IgD-negative memory B cell (primary cell): ENCODE data around the gene STARD8. TPM values are rescaled to one million over a fixed set of nuclear protein-coding genes. Genes with fewer than 3 reads are reported as not detected.
"Not testable (repeated sequence)": the region's sequence is repeated elsewhere in the genome, so short reads cannot be mapped to it uniquely, and the experiment has no call there.

ENCODE experiments used
- H3K27ac Mint-ChIP-seq, 3 donors: one replicate each; pipeline ENCODE4 v1.8.0; 2020 to 2022; ENCODE audit warnings: mild to moderate bottlenecking in 3 of 3, mixed read lengths in 3 of 3, moderate library complexity in 1 of 3
- H3K27me3 Mint-ChIP-seq: one replicate; pipeline ENCODE4 v1.8.0; 2021; ENCODE audit warnings: mixed read lengths
- H3K36me3 Mint-ChIP-seq: one replicate; pipeline ENCODE4 v1.8.0; 2020; ENCODE audit warnings: mild to moderate bottlenecking, mixed read lengths
- H3K4me1 Mint-ChIP-seq, 3 donors: one replicate each; pipeline ENCODE4 v1.8.0; 2020 to 2022; ENCODE audit warnings: mixed read lengths in 3 of 3, mild to moderate bottlenecking in 1 of 3
- H3K4me3 Mint-ChIP-seq, 4 donors: one replicate each; pipeline ENCODE4 v1.8.0; 2020 to 2022; ENCODE audit warnings: mild to moderate bottlenecking in 4 of 4, mixed read lengths in 4 of 4, moderate library complexity in 3 of 4
- H3K9me3 Mint-ChIP-seq, 3 donors: one replicate each; pipeline ENCODE4 v1.8.0; 2020 to 2021; ENCODE audit warnings: mixed read lengths in 3 of 3, mild to moderate bottlenecking in 1 of 3
- polyA plus RNA-seq: library from polyadenylated mRNA; unstranded; fragments of 300-500 nt; fragmentation: Illumina TruSeq; gene quantifications from one replicate; pipeline ENCODE4 v1.2.3, GENCODE V29; 2021

Gene STARD8
- polyA plus RNA-seq, 1 donor from 2014 or later = 0.16 TPM

- Mint-ChIP-seq H3K9me3 (no peaks in the 10 kb centered on the region), H3K27ac (no peak overlapping the region)
Measured at GRCh38 chrX:68725756-68726365, 78.4 kb downstream of the STARD8 start.

GRCh38 chrX:68726366-68726765 is 78.9 kb downstream of the STARD8 start:
- no peaks in the 10 kb centered on the region for H3K9me3 Mint-ChIP-seq
- no peak overlapping the region for H3K4me3 Mint-ChIP-seq
- no peaks in the 10 kb centered on the region for H3K36me3 Mint-ChIP-seq
- peaks cover 21% of the 10 kb centered on the region for H3K27me3 Mint-ChIP-seq
- H3K4me1 Mint-ChIP-seq = peaks cover 0 to 2% (median 0%) of the 10 kb centered on the region in 3 donors
- no peak overlapping the region for H3K27ac Mint-ChIP-seq

More at GRCh38 chrX:68725756-68726365, 78.4 kb downstream of the STARD8 start:
- H3K4me3 Mint-ChIP-seq = no peak overlapping the region
- H3K27me3 Mint-ChIP-seq = peaks cover 18% of the 10 kb centered on the region
- no peaks in the 10 kb centered on the region for H3K36me3 Mint-ChIP-seq
- peaks cover 0 to 2% (median 0%) of the 10 kb centered on the region in 3 donors for H3K4me1 Mint-ChIP-seq

- peaks cover 26% of the 10 kb centered on the region for H3K27me3 Mint-ChIP-seq
- no peaks in the 10 kb centered on the region for H3K36me3 Mint-ChIP-seq
- H3K27ac Mint-ChIP-seq = no peak overlapping the region
- no peaks in the 10 kb centered on the region for H3K9me3 Mint-ChIP-seq
- peaks cover 0 to 2% (median 0%) of the 10 kb centered on the region in 3 donors for H3K4me1 Mint-ChIP-seq
- H3K4me3 Mint-ChIP-seq = no peak overlapping the region
Measured at GRCh38 chrX:68727696-68728095, 80.2 kb downstream of the STARD8 start.

GRCh38 chrX:68728186-68728585 is 80.7 kb downstream of the STARD8 start:
- Mint-ChIP-seq H3K27ac (no peak overlapping the region), H3K27me3 (peaks cover 29% of the 10 kb centered on the region), H3K9me3 (no peaks in the 10 kb centered on the region), H3K4me3 (no peak overlapping the region), H3K36me3 (no peaks in the 10 kb centered on the region), H3K4me1 (peaks cover 0 to 2% (median 0%) of the 10 kb centered on the region in 3 donors)

GRCh38 chrX:68731254-68731653 is 83.8 kb downstream of the STARD8 start:
- Mint-ChIP-seq H3K27me3 (peaks cover 40% of the 10 kb centered on the region), H3K27ac (no peak overlapping the region), H3K9me3 (no peaks in the 10 kb centered on the region), H3K36me3 (no peaks in the 10 kb centered on the region), H3K4me1 (peaks cover 0 to 2% (median 0%) of the 10 kb centered on the region in 3 donors), H3K4me3 (no peak overlapping the region)

- no peak overlapping the region for H3K4me3 Mint-ChIP-seq
- H3K27me3 Mint-ChIP-seq = peaks cover 30% of the 10 kb centered on the region
- H3K36me3 Mint-ChIP-seq = no peaks in the 10 kb centered on the region
- H3K4me1 Mint-ChIP-seq = peaks cover 0 to 2% (median 0%) of the 10 kb centered on the region in 3 donors
- no peak overlapping the region for H3K27ac Mint-ChIP-seq
- H3K9me3 Mint-ChIP-seq = no peaks in the 10 kb centered on the region
Measured at GRCh38 chrX:68732906-68733493, 85.5 kb downstream of the STARD8 start.

- Mint-ChIP-seq H3K27ac (no peak overlapping the region), H3K36me3 (no peaks in the 10 kb centered on the region), H3K27me3 (peaks cover 24% of the 10 kb centered on the region), H3K4me1 (no peaks in the 10 kb centered on the region), H3K4me3 (no peak overlapping the region), H3K9me3 (no peaks in the 10 kb centered on the region)
Measured at GRCh38 chrX:68735266-68735665, 87.8 kb downstream of the STARD8 start.

- H3K4me1 Mint-ChIP-seq, H3K27me3 Mint-ChIP-seq, H3K27ac Mint-ChIP-seq, H3K4me3 Mint-ChIP-seq, H3K9me3 Mint-ChIP-seq, H3K36me3 Mint-ChIP-seq: not testable (repeated sequence)
Measured at GRCh38 chrX:68741864-68742263, 94.4 kb downstream of the STARD8 start.

- no peak overlapping the region for H3K4me3 Mint-ChIP-seq
- H3K27me3 Mint-ChIP-seq = no peaks in the 10 kb centered on the region
- H3K9me3 Mint-ChIP-seq = no peaks in the 10 kb centered on the region
- no peaks in the 10 kb centered on the region for H3K4me1 Mint-ChIP-seq
- H3K27ac Mint-ChIP-seq = no peak overlapping the region
- H3K36me3 Mint-ChIP-seq = no peaks in the 10 kb centered on the region
Measured at GRCh38 chrX:68743754-68744153, 96.3 kb downstream of the STARD8 start.

GRCh38 chrX:68746988-68747387 is 99.5 kb downstream of the STARD8 start:
- no peaks in the 10 kb centered on the region for H3K9me3 Mint-ChIP-seq
- H3K4me3 Mint-ChIP-seq = no peak overlapping the region
- H3K36me3 Mint-ChIP-seq = no peaks in the 10 kb centered on the region
- H3K4me1 Mint-ChIP-seq = no peaks in the 10 kb centered on the region
- H3K27ac Mint-ChIP-seq = no peak overlapping the region
- H3K27me3 Mint-ChIP-seq = no peaks in the 10 kb centered on the region

GRCh38 chrX:68748030-68748429 is 100.6 kb downstream of the STARD8 start:
- H3K4me1 Mint-ChIP-seq = no peaks in the 10 kb centered on the region
- no peaks in the 10 kb centered on the region for H3K27me3 Mint-ChIP-seq
- no peak overlapping the region for H3K27ac Mint-ChIP-seq
- H3K36me3 Mint-ChIP-seq = no peaks in the 10 kb centered on the region
- H3K9me3 Mint-ChIP-seq = no peaks in the 10 kb centered on the region
- no peak overlapping the region for H3K4me3 Mint-ChIP-seq

- Mint-ChIP-seq H3K36me3 (no peaks in the 10 kb centered on the region), H3K4me1 (no peaks in the 10 kb centered on the region), H3K27ac (no peak overlapping the region), H3K27me3 (peaks cover 3% of the 10 kb centered on the region), H3K9me3 (peaks cover 0 to 4% (median 0%) of the 10 kb centered on the region in 3 donors), H3K4me3 (no peak overlapping the region)
Measured at GRCh38 chrX:68749426-68749825, 102.0 kb downstream of the STARD8 start.

GRCh38 chrX:68750316-68750715 is 102.8 kb downstream of the STARD8 start:
- H3K27me3 Mint-ChIP-seq = peaks cover 3% of the 10 kb centered on the region
- H3K4me3 Mint-ChIP-seq = no peak overlapping the region
- no peaks in the 10 kb centered on the region for H3K36me3 Mint-ChIP-seq
- peaks cover 0 to 4% (median 0%) of the 10 kb centered on the region in 3 donors for H3K9me3 Mint-ChIP-seq
- no peak overlapping the region for H3K27ac Mint-ChIP-seq
- H3K4me1 Mint-ChIP-seq = no peaks in the 10 kb centered on the region

- Mint-ChIP-seq H3K27ac (no peak overlapping the region), H3K36me3 (no peaks in the 10 kb centered on the region), H3K4me3 (no peak overlapping the region), H3K27me3 (peaks cover 3% of the 10 kb centered on the region), H3K9me3 (peaks cover 0 to 4% (median 0%) of the 10 kb centered on the region in 3 donors), H3K4me1 (no peaks in the 10 kb centered on the region)
Measured at GRCh38 chrX:68751372-68751771, 103.9 kb downstream of the STARD8 start.

- no peak overlapping the region for H3K4me3 Mint-ChIP-seq
- no peaks in the 10 kb centered on the region for H3K4me1 Mint-ChIP-seq
- no peaks in the 10 kb centered on the region for H3K36me3 Mint-ChIP-seq
- peaks cover 3% of the 10 kb centered on the region for H3K27me3 Mint-ChIP-seq
- H3K9me3 Mint-ChIP-seq = peaks cover 0 to 4% (median 0%) of the 10 kb centered on the region in 3 donors
- no peak overlapping the region for H3K27ac Mint-ChIP-seq
Measured at GRCh38 chrX:68753218-68753617, 105.8 kb downstream of the STARD8 start.

GRCh38 chrX:68754406-68754805 is 106.9 kb downstream of the STARD8 start:
- peaks cover 3% of the 10 kb centered on the region for H3K27me3 Mint-ChIP-seq
- H3K4me3 Mint-ChIP-seq = no peak overlapping the region
- H3K36me3 Mint-ChIP-seq = no peaks in the 10 kb centered on the region
- H3K27ac Mint-ChIP-seq = no peak overlapping the region
- peaks cover 0 to 4% (median 0%) of the 10 kb centered on the region in 3 donors for H3K9me3 Mint-ChIP-seq
- H3K4me1 Mint-ChIP-seq = no peaks in the 10 kb centered on the region
